Neural cell (in vitro differentiated cells): Measurements from ENCODE around the gene CDCA8. TPM values are rescaled to one million over a fixed set of nuclear protein-coding genes. Genes with fewer than 3 reads are reported as not detected.

Experiments used
- H2AFZ ChIP-seq: fragments of 200-600, 300-800 bp; sonication (generic), shearing (Covaris generic); 2 replicates; pipeline ENCODE4 v1.6.0; 2014; ENCODE audit warnings: low read depth, mild to moderate bottlenecking, antibody characterized with exemption, low read length, moderate library complexity
- H3F3A ChIP-seq: fragments of 200-600 bp; shearing (Covaris generic); 2 replicates; pipeline ENCODE4 v1.6.1; 2016; ENCODE audit warnings: mild to moderate bottlenecking, moderate library complexity, mixed read lengths, antibody characterized with exemption, low read length; ENCODE audit not compliant: insufficient read depth, poor library complexity, severe bottlenecking
- H3K27ac ChIP-seq: fragments of 200-600, 300-800 bp; sonication (generic), shearing (Covaris generic); 2 replicates; pipeline ENCODE4 v1.5.1; 2014; ENCODE audit warnings: mild to moderate bottlenecking, low read length, moderate library complexity
- H3K27me3 ChIP-seq: fragments of 300-800, 200-600 bp; sonication (generic), shearing (Covaris generic); 2 replicates; pipeline ENCODE4 v1.6.0; 2014; ENCODE audit warnings: mild to moderate bottlenecking, low read depth, low read length, moderate library complexity; ENCODE audit not compliant: insufficient read depth
- H3K36me3 ChIP-seq: fragments of 300-800, 200-600 bp; sonication (generic), shearing (Covaris generic); 2 replicates; pipeline ENCODE4 v1.5.1; 2014; ENCODE audit warnings: mild to moderate bottlenecking, antibody characterized with exemption, low read length, moderate library complexity; ENCODE audit not compliant: insufficient read depth
- H3K4me2 ChIP-seq: fragments of 300-800, 200-600 bp; sonication (generic), shearing (Covaris generic); 2 replicates; pipeline ENCODE4 v1.6.0; 2014; ENCODE audit warnings: mild to moderate bottlenecking, low read length
- H3K4me3 ChIP-seq: fragments of 300-800, 200-600 bp; sonication (generic), shearing (Covaris generic); 2 replicates; pipeline ENCODE4 v1.5.1; 2014; ENCODE audit warnings: mild to moderate bottlenecking, low read length, moderate library complexity
- H3K79me2 ChIP-seq: fragments of 200-600 bp; shearing (Covaris generic); replicated peaks from 2 replicates; pipeline ENCODE4 v1.6.0; 2014; ENCODE audit warnings: mild to moderate bottlenecking, low read length, moderate library complexity; ENCODE audit not compliant: insufficient read depth
- H3K9ac ChIP-seq: fragments of 300-800, 200-600 bp; sonication (generic), shearing (Covaris generic); 2 replicates; pipeline ENCODE4 v1.6.1; 2016; ENCODE audit warnings: mild to moderate bottlenecking, low read length, mixed read lengths
- H3K9me2 ChIP-seq: fragments of 200-600 bp; shearing (Covaris generic); 2 replicates; pipeline ENCODE4 v1.6.1; 2016; ENCODE audit warnings: mild to moderate bottlenecking, low read length, mixed read lengths; ENCODE audit not compliant: insufficient read depth
- H3K9me3 ChIP-seq: fragments of 200-600, 300-800 bp; sonication (generic), shearing (Covaris generic); 2 replicates; pipeline ENCODE4 v1.6.1; 2016; ENCODE audit warnings: mild to moderate bottlenecking, mixed run types, low read length, moderate library complexity, mixed read lengths
- H4K20me1 ChIP-seq: fragments of 200-600 bp; shearing (Covaris generic); 2 replicates; pipeline ENCODE4 v1.6.1; 2016; ENCODE audit warnings: mild to moderate bottlenecking, mixed run types; ENCODE audit not compliant: insufficient read depth
- EP300 ChIP-seq: fragments of 450-650 bp; conservative IDR thresholded peaks from 2 replicates; pipeline ENCODE4 v1.6.1; 2014; ENCODE audit warnings: antibody characterized with exemption, mild to moderate bottlenecking, moderate library complexity; ENCODE audit not compliant: poor library complexity, severe bottlenecking
- EZH2 ChIP-seq: fragments of 200-600, 300-800 bp; shearing (Covaris generic), sonication (generic); IDR thresholded peaks from 2 replicates; pipeline ENCODE4 v1.6.1; 2014; ENCODE audit warnings: antibody characterized with exemption, low read length, borderline replicate concordance, mild to moderate bottlenecking; ENCODE audit not compliant: insufficient read depth, poor library complexity, severe bottlenecking
- MXI1 ChIP-seq: fragments of 450-650 bp; conservative IDR thresholded peaks from 2 replicates; pipeline ENCODE4 v1.6.1; 2014; ENCODE audit warnings: antibody characterized with exemption, mild to moderate bottlenecking; ENCODE audit not compliant: poor library complexity, severe bottlenecking
- POLR2AphosphoS5 ChIP-seq: IDR thresholded peaks from 2 replicates; pipeline ENCODE4 v1.6.1; 2012
- RAD21 ChIP-seq: fragments of 450-650 bp; conservative IDR thresholded peaks from 2 replicates; pipeline ENCODE4 v1.6.1; 2014; ENCODE audit warnings: antibody characterized with exemption, mild to moderate bottlenecking, moderate library complexity
- SMC3 ChIP-seq: fragments of 450-650 bp; conservative IDR thresholded peaks from 2 replicates; pipeline ENCODE4 v1.6.1; 2014; ENCODE audit warnings: antibody characterized with exemption, mild to moderate bottlenecking, moderate library complexity; ENCODE audit not compliant: poor library complexity
- TAF1 ChIP-seq: IDR thresholded peaks from 2 replicates; pipeline ENCODE4 v1.6.1; 2012; ENCODE audit warnings: low read depth
- polyA plus RNA-seq: library from polyadenylated mRNA; depleted of rRNA; stranded (reverse); fragments of >200 nt; gene quantifications from 2 replicates; pipeline ENCODE4 v1.2.3, GENCODE V29; 2014
- TF ChIP-seq, protein P1 (sequence below): fragments of 450-650 bp; IDR thresholded peaks from 2 replicates; pipeline ENCODE4 v1.5.1; 2014; ENCODE audit warnings: antibody characterized with exemption, mild to moderate bottlenecking, moderate library complexity; ENCODE audit not compliant: poor library complexity, severe bottlenecking
- TF ChIP-seq, protein P2 (sequence below): IDR thresholded peaks from 2 replicates; pipeline ENCODE4 v1.6.1; 2012; ENCODE audit warnings: borderline replicate concordance

Gene CDCA8
- polyA plus RNA-seq, 1 donor from 2014 or later, result 0.72 TPM

GRCh38 chr1:37704966-37705365 is 12.7 kb downstream of the CDCA8 start:
- Histone ChIP-seq H3K4me2 (no peak overlapping the region), H3K27me3 (no peaks in the 10 kb centered on the region), H2AFZ (no peak overlapping the region), H4K20me1 (no peaks in the 10 kb centered on the region), H3F3A (no peaks in the 10 kb centered on the region), H3K27ac (no peak overlapping the region), H3K4me3 (no peak overlapping the region), H3K9ac (no peak overlapping the region), H3K9me3 (no peaks in the 10 kb centered on the region), H3K79me2 (no peaks in the 10 kb centered on the region), H3K9me2 (no peaks in the 10 kb centered on the region), H3K36me3 (no peaks in the 10 kb centered on the region)
- TF ChIP-seq, protein P1, sequence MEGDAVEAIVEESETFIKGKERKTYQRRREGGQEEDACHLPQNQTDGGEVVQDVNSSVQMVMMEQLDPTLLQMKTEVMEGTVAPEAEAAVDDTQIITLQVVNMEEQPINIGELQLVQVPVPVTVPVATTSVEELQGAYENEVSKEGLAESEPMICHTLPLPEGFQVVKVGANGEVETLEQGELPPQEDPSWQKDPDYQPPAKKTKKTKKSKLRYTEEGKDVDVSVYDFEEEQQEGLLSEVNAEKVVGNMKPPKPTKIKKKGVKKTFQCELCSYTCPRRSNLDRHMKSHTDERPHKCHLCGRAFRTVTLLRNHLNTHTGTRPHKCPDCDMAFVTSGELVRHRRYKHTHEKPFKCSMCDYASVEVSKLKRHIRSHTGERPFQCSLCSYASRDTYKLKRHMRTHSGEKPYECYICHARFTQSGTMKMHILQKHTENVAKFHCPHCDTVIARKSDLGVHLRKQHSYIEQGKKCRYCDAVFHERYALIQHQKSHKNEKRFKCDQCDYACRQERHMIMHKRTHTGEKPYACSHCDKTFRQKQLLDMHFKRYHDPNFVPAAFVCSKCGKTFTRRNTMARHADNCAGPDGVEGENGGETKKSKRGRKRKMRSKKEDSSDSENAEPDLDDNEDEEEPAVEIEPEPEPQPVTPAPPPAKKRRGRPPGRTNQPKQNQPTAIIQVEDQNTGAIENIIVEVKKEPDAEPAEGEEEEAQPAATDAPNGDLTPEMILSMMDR, result no peak
- TF ChIP-seq RAD21, result no peak
- TF ChIP-seq POLR2AphosphoS5, result no peak
- TF ChIP-seq EP300, result no peak
- no peak for TF ChIP-seq TAF1
- no peak for TF ChIP-seq SMC3
- no peak for TF ChIP-seq EZH2
- TF ChIP-seq, protein P2, sequence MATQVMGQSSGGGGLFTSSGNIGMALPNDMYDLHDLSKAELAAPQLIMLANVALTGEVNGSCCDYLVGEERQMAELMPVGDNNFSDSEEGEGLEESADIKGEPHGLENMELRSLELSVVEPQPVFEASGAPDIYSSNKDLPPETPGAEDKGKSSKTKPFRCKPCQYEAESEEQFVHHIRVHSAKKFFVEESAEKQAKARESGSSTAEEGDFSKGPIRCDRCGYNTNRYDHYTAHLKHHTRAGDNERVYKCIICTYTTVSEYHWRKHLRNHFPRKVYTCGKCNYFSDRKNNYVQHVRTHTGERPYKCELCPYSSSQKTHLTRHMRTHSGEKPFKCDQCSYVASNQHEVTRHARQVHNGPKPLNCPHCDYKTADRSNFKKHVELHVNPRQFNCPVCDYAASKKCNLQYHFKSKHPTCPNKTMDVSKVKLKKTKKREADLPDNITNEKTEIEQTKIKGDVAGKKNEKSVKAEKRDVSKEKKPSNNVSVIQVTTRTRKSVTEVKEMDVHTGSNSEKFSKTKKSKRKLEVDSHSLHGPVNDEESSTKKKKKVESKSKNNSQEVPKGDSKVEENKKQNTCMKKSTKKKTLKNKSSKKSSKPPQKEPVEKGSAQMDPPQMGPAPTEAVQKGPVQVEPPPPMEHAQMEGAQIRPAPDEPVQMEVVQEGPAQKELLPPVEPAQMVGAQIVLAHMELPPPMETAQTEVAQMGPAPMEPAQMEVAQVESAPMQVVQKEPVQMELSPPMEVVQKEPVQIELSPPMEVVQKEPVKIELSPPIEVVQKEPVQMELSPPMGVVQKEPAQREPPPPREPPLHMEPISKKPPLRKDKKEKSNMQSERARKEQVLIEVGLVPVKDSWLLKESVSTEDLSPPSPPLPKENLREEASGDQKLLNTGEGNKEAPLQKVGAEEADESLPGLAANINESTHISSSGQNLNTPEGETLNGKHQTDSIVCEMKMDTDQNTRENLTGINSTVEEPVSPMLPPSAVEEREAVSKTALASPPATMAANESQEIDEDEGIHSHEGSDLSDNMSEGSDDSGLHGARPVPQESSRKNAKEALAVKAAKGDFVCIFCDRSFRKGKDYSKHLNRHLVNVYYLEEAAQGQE, result no peak

DNA sequence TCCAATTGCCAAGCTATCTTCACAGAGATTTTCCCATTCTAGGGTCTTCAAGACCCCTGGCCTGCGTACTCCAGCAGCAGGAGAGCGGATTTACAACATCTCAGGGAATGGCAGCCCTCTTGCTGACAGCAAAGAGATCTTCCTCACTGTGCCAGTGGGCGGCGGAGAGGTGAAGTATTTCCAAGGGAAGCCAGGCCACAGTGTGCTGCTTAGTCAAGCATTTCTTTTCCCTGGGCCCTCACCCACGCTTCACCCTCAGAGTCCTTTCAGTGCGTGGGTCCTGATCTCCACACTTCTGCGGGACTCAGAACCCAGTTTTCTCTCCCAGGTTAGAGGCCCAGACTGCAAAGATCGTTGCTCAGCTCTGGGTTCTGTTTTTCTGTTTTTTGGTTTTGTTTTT is 13.1 kb downstream of the CDCA8 start:
- no peak overlapping the region for H3K9ac ChIP-seq
- no peaks in the 10 kb centered on the region for H3K9me2 ChIP-seq
- no peaks in the 10 kb centered on the region for H3K36me3 ChIP-seq
- no peak overlapping the region for H3K27ac ChIP-seq
- no peaks in the 10 kb centered on the region for H3K27me3 ChIP-seq
- no peaks in the 10 kb centered on the region for H4K20me1 ChIP-seq
- H3K4me3 ChIP-seq, result no peak overlapping the region
- H3K4me2 ChIP-seq, result no peak overlapping the region
- H3K9me3 ChIP-seq, result no peaks in the 10 kb centered on the region
- H3F3A ChIP-seq, result no peaks in the 10 kb centered on the region
- no peaks in the 10 kb centered on the region for H3K79me2 ChIP-seq
- no peak for TF ChIP-seq MXI1
- TF ChIP-seq, protein P2, result no peak
- TF ChIP-seq POLR2AphosphoS5, result no peak
- no peak overlapping the region for H2AFZ ChIP-seq
